H9 (cell line): ENCODE results near the gene RBKS. TPM values are rescaled to one million over a fixed set of nuclear protein-coding genes. Genes with fewer than 3 reads are reported as not detected.

ENCODE experiments used
- DNase-seq: peaks from one replicate; pipeline ENCODE4 v3.0.0-alpha.2; 2017
- H2AFZ ChIP-seq: one replicate; pipeline ENCODE4 v1.6.1; 2013; ENCODE audit warnings: mild to moderate bottlenecking, low read length, control low read depth, moderate library complexity
- H2AK5ac ChIP-seq: 2 replicates; pipeline ENCODE4 v1.6.1; 2013; ENCODE audit warnings: low read length, control low read depth, mixed read lengths; ENCODE audit not compliant: insufficient read length
- H2BK120ac ChIP-seq: one replicate; pipeline ENCODE4 v1.6.1; 2013; ENCODE audit warnings: low read depth, mild to moderate bottlenecking, low read length, control low read depth, inconsistent platforms; ENCODE audit not compliant: poor library complexity, severe bottlenecking
- H2BK12ac ChIP-seq: 2 replicates; pipeline ENCODE4 v1.6.1; 2013; ENCODE audit warnings: low read length, control low read depth, mixed read lengths, low read depth; ENCODE audit not compliant: insufficient read length
- H2BK15ac ChIP-seq: 2 replicates; pipeline ENCODE4 v1.6.1; 2013; ENCODE audit warnings: low read depth, low read length, control low read depth
- H2BK20ac ChIP-seq: one replicate; pipeline ENCODE4 v1.6.1; 2013; ENCODE audit warnings: low read depth, mild to moderate bottlenecking, low read length, control low read depth, inconsistent platforms; ENCODE audit not compliant: poor library complexity, severe bottlenecking
- H2BK5ac ChIP-seq: 2 replicates; pipeline ENCODE4 v1.6.1; 2013; ENCODE audit warnings: low read length, control low read depth, mixed read lengths; ENCODE audit not compliant: insufficient read length
- H3K14ac ChIP-seq: 2 replicates; pipeline ENCODE4 v1.6.1; 2013; ENCODE audit warnings: low read length, control low read depth; ENCODE audit not compliant: insufficient read depth
- H3K18ac ChIP-seq: 2 replicates; pipeline ENCODE4 v1.6.1; 2013; ENCODE audit warnings: low read depth, mild to moderate bottlenecking, mixed read lengths, low read length, control low read depth; ENCODE audit not compliant: insufficient read length
- H3K23ac ChIP-seq: 2 replicates; pipeline ENCODE4 v1.6.1; 2013; ENCODE audit warnings: low read length, control low read depth, mixed read lengths, low read depth; ENCODE audit not compliant: insufficient read length
- H3K23me2 ChIP-seq: 2 replicates; pipeline ENCODE4 v1.6.1; 2013; ENCODE audit warnings: low read depth, mild to moderate bottlenecking, mixed read lengths, low read length, control low read depth; ENCODE audit not compliant: insufficient read length, poor library complexity, severe bottlenecking
- H3K27ac ChIP-seq: 2 replicates; pipeline ENCODE4 v1.5.1; 2013; ENCODE audit warnings: low read length, control low read depth, mixed read lengths, low read depth; ENCODE audit not compliant: insufficient read length
- H3K27me3 ChIP-seq: 2 replicates; pipeline ENCODE4 v1.6.1; 2013; ENCODE audit warnings: low read length, control low read depth, inconsistent platforms; ENCODE audit not compliant: insufficient read depth
- H3K4ac ChIP-seq: 2 replicates; pipeline ENCODE4 v1.6.1; 2013; ENCODE audit warnings: low read depth, mild to moderate bottlenecking, control low read depth, inconsistent platforms, low read length, moderate library complexity
- H3K4me1 ChIP-seq: 2 replicates; pipeline ENCODE4 v1.6.1; 2013; ENCODE audit warnings: low read length, control low read depth, inconsistent platforms; ENCODE audit not compliant: insufficient read depth
- H3K4me2 ChIP-seq: 2 replicates; pipeline ENCODE4 v1.6.1; 2013; ENCODE audit warnings: low read length, control low read depth, mixed read lengths; ENCODE audit not compliant: insufficient read length, insufficient read depth
- H3K56ac ChIP-seq: 2 replicates; pipeline ENCODE4 v1.6.1; 2013; ENCODE audit warnings: low read depth, mild to moderate bottlenecking, mixed read lengths, low read length, control low read depth; ENCODE audit not compliant: insufficient read length
- H3K79me1 ChIP-seq: 2 replicates; pipeline ENCODE4 v1.6.1; 2013; ENCODE audit warnings: low read depth, mild to moderate bottlenecking, moderate library complexity, low read length, control low read depth, inconsistent platforms; ENCODE audit not compliant: insufficient read depth, poor library complexity, severe bottlenecking
- H3K79me2 ChIP-seq: 2 replicates; pipeline ENCODE4 v1.6.1; 2013; ENCODE audit warnings: low read length, control low read depth, inconsistent platforms; ENCODE audit not compliant: insufficient read depth
- H3K9ac ChIP-seq: 2 replicates; pipeline ENCODE4 v1.6.1; 2013; ENCODE audit warnings: low read length, control low read depth, mixed read lengths; ENCODE audit not compliant: insufficient read length; ENCODE audit errors: extremely low read depth
- H3K9me3 ChIP-seq: one replicate; pipeline ENCODE4 v1.6.1; 2013; ENCODE audit warnings: low read depth, low read length, inconsistent platforms; ENCODE audit not compliant: control insufficient read depth
- H3T11ph ChIP-seq: one replicate; pipeline ENCODE4 v1.6.1; 2013; ENCODE audit warnings: mild to moderate bottlenecking, low read length, control low read depth, inconsistent platforms
- H4K20me1 ChIP-seq: one replicate; pipeline ENCODE4 v1.6.1; 2013; ENCODE audit not compliant: control insufficient read depth, insufficient read length, insufficient read depth
- H4K5ac ChIP-seq: 2 replicates; pipeline ENCODE4 v1.6.1; 2013; ENCODE audit warnings: low read depth, mild to moderate bottlenecking, mixed read lengths, low read length, control low read depth; ENCODE audit not compliant: insufficient read length
- H4K8ac ChIP-seq: replicated peaks from 2 replicates; pipeline ENCODE4 v1.6.1; 2013; ENCODE audit warnings: low read length, control low read depth, mixed read lengths, low read depth; ENCODE audit not compliant: insufficient read length
- H4K91ac ChIP-seq: 2 replicates; pipeline ENCODE4 v1.6.1; 2013; ENCODE audit warnings: low read depth, mild to moderate bottlenecking, moderate library complexity, mixed read lengths, low read length, control low read depth; ENCODE audit not compliant: insufficient read length
- H3K27ac Mint-ChIP-seq, 3 experiments: 2 replicates in 2 of 3; 3 replicates in 1 of 3; pipeline ENCODE4 v1.8.0; 2020 to 2021; ENCODE audit warnings: mixed read lengths in 3 of 3, mild to moderate bottlenecking in 1 of 3, moderate library complexity in 1 of 3
- H3K27me3 Mint-ChIP-seq: 2 replicates; pipeline ENCODE4 v1.8.0; 2021; ENCODE audit warnings: low read depth, mild to moderate bottlenecking, moderate library complexity, mixed read lengths
- H3K36me3 Mint-ChIP-seq, 3 experiments: 2 replicates in 2 of 3; 3 replicates in 1 of 3; pipeline ENCODE4 v1.8.0; 2020 to 2021; ENCODE audit warnings: low read depth in 3 of 3, mixed read lengths in 3 of 3; ENCODE audit not compliant: insufficient read depth in 1 of 3
- H3K4me1 Mint-ChIP-seq, 2 experiments: 2 replicates each; pipeline ENCODE4 v1.8.0; 2020; ENCODE audit warnings: mixed read lengths in 2 of 2
- H3K4me3 Mint-ChIP-seq, 2 experiments: 2 replicates in 1 of 2; 3 replicates in 1 of 2; pipeline ENCODE4 v1.8.0; 2020 to 2021; ENCODE audit warnings: mild to moderate bottlenecking in 2 of 2, mixed read lengths in 2 of 2, moderate library complexity in 1 of 2
- H3K9me3 Mint-ChIP-seq, 2 experiments: 2 replicates in 1 of 2; 3 replicates in 1 of 2; pipeline ENCODE4 v1.8.0; 2020; ENCODE audit warnings: mild to moderate bottlenecking in 2 of 2, mixed read lengths in 2 of 2, moderate library complexity in 1 of 2
- CTCF ChIP-seq: fragments of 200-600 bp; sonication (generic); conservative IDR thresholded peaks from 3 replicates; pipeline ENCODE4 v1.8.0; 2021; ENCODE audit warnings: antibody characterized with exemption, mild to moderate bottlenecking
- WGBS: extraction: QIAGEN DNeasy Blood & Tissue Kit; methylation state at CpG from one replicate; pipeline ENCODE4 v1.1.7; 2013; ENCODE audit warnings: missing lambda C conversion rate, low lambda C conversion rate, mixed read lengths; ENCODE audit not compliant: insufficient read length; ENCODE audit errors: extremely low coverage; 5-methylcytosine and 5-hydroxymethylcytosine counted together
- total RNA-seq: library from RNA; stranded (reverse); gene quantifications from 2 replicates; pipeline ENCODE4 v1.2.1, GENCODE V29; 2021

Gene RBKS
- total RNA-seq, 1 experiment from 2014 or later: 2.3 TPM

GRCh38 chr2:27807476-27807875 is 82.7 kb downstream of the RBKS start:
- Histone ChIP-seq H3T11ph (no peak overlapping the region), H3K9ac (no peak overlapping the region), H3K4ac (no peak overlapping the region), H4K8ac (no peak overlapping the region), H4K91ac (no peak overlapping the region), H2BK15ac (no peak overlapping the region), H2BK120ac (no peak overlapping the region), H3K27ac (no peak overlapping the region), H2BK5ac (no peak overlapping the region), H3K23me2 (no peaks in the 10 kb centered on the region), H3K18ac (no peak overlapping the region), H3K4me2 (no peak overlapping the region), H2BK12ac (no peak overlapping the region), H2AFZ (no peak overlapping the region), H3K27me3 (no peaks in the 10 kb centered on the region; the same call in 1 of the 2 replicates), H3K9me3 (no peaks in the 10 kb centered on the region), H4K5ac (no peak overlapping the region), H3K23ac (no peak overlapping the region), H2BK20ac (no peak overlapping the region), H4K20me1 (no peaks in the 10 kb centered on the region), H3K4me1 (no peaks in the 10 kb centered on the region), H3K56ac (no peak overlapping the region), H3K14ac (no peak overlapping the region), H2AK5ac (no peak overlapping the region), H3K79me1 (no peaks in the 10 kb centered on the region), H3K79me2 (no peaks in the 10 kb centered on the region)
- peak; percentile 42 for DNase-seq
- WGBS: no CpG with 5 or more reads among the region's 4 CpGs
- Mint-ChIP-seq H3K27ac (no peak overlapping the region), H3K4me1 (no peaks in the 10 kb centered on the region), H3K27me3 (no peaks in the 10 kb centered on the region; the same call in 1 of the 2 replicates), H3K36me3 (no peaks in the 10 kb centered on the region), H3K9me3 (no peaks in the 10 kb centered on the region), H3K4me3 (no peak overlapping the region)
- peak; percentile 74 for TF ChIP-seq CTCF
